Measurements from ENCODE around the gene RAB11FIP3.

Gene RAB11FIP3

GRCh38 chr16:533391-534123 is 108.1 kb downstream of the RAB11FIP3 start:
- no peak for DNase-seq (ENCODE audit: low read depth)

GRCh38 chr16:534135-534534 is 108.7 kb downstream of the RAB11FIP3 start:
- DNase-seq (ENCODE audit: low read depth) = no peak

- no peak for DNase-seq (ENCODE audit: low read depth)
Measured at GRCh38 chr16:534856-535445, 109.5 kb downstream of the RAB11FIP3 start.

GRCh38 chr16:535446-536405 is 110.3 kb downstream of the RAB11FIP3 start:
- DNase-seq (ENCODE audit: low read depth) = no peak

- DNase-seq (ENCODE audit: low read depth) = no peak
Measured at GRCh38 chr16:536746-537145, 111.3 kb downstream of the RAB11FIP3 start.

GRCh38 chr16:537415-538335 is 112.2 kb downstream of the RAB11FIP3 start:
- no peak for DNase-seq (ENCODE audit: low read depth)

GRCh38 chr16:539901-540530 is 114.6 kb downstream of the RAB11FIP3 start:
- DNase-seq (ENCODE audit: low read depth) = no peak

- no peak for DNase-seq (ENCODE audit: low read depth)
Measured at GRCh38 chr16:540645-541340, 115.3 kb downstream of the RAB11FIP3 start.

GRCh38 chr16:543301-544164 is 118.1 kb downstream of the RAB11FIP3 start:
- no peak for DNase-seq (ENCODE audit: low read depth)

GRCh38 chr16:544517-544916 is 119.1 kb downstream of the RAB11FIP3 start:
- no peak for DNase-seq (ENCODE audit: low read depth)

GRCh38 chr16:546909-547770 is 121.7 kb downstream of the RAB11FIP3 start:
- peak; percentile 32 for DNase-seq (ENCODE audit: low read depth)

- no peak for DNase-seq (ENCODE audit: low read depth)
Measured at GRCh38 chr16:548586-548985, 123.1 kb downstream of the RAB11FIP3 start.

- DNase-seq (ENCODE audit: low read depth) = no peak
Measured at GRCh38 chr16:549544-550263, 124.3 kb downstream of the RAB11FIP3 start.

- DNase-seq (ENCODE audit: low read depth) = no peak
Measured at GRCh38 chr16:551210-551609, 125.8 kb downstream of the RAB11FIP3 start.

- no peak for DNase-seq (ENCODE audit: low read depth)
Measured at GRCh38 chr16:552171-552570, 126.7 kb downstream of the RAB11FIP3 start.

- no peak for DNase-seq (ENCODE audit: low read depth)
Measured at GRCh38 chr16:553601-554296, 128.3 kb downstream of the RAB11FIP3 start.

GRCh38 chr16:554297-554621 is 128.8 kb downstream of the RAB11FIP3 start:
- no peak for DNase-seq (ENCODE audit: low read depth)

Measured in stimulated activated CD8-positive, alpha-beta memory T cell treated with anti-CD3 and anti-CD28 coated beads, Interleukin-15, amount 100 ng/mL, for 1 hour (primary cell).